ENCODE measurements around the gene CHST11. TPM values are rescaled to one million over a fixed set of nuclear protein-coding genes. Genes with fewer than 3 reads are reported as not detected.

Gene CHST11
- total and polyA plus RNA-seq, 2 donors from 2014 or later = 2.0 to 23.3 TPM

DNA sequence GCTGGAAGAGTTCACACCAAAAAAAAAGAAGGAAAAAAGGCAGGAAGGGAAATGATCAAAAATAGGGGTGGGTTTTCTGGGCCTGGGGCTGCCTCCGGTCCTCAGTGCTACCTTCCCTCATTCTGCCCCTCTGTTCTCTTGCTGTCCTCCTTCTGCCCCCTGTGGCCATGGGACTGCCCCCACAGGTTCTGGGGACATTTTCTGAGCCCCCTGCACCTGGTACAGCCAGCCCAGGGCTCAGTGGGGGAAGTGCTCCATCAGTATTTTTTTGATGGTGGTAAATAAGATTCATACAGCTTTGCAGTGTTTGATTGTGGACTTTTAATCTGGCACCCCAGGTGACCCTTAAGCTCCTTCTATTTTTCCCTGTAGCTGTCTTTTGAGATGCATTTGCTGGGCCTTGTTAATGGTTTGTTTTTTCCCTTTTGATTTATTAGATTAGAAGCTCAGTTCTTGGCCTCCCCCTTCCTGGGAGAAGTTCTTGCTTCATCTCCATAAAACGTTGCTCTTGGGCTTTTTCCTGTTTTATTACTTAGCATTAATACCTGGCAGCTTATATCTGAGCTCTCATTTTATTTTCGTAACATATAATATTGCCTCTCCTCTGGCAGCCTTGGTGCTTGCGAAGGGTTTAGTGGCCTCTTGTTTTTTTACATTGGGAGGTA, 43.1 kb downstream of the CHST11 start:
- no peak for FAIRE-seq

DNA sequence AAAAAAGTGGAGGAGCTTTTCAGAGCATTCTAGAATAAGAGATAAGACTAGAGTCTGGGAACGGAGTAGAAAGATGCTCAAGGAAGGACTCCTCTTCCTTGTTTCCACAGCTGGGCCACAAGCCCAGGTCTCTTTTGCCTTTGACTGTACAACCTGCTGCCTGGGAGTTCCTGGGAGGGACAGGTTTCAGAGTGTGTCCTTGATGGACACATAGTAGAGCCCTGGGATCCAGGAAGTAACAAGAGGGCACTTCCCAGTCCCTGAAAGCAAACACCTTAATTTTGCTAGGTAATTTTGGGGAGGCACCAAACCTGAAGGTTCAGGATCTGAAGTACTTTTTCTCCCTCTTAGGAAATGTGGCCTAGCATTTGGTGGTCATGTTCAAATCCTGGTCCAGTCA, 44.4 kb downstream of the CHST11 start:
- Histone ChIP-seq H3K27me3 (ENCODE audit: control insufficient read depth, insufficient read depth, low read length) (no peaks in the 10 kb centered on the region), H3K9ac (ENCODE audit: low read length in 3 of 3) (no peak overlapping the region), H3K9me3 (ENCODE audit: control insufficient read depth in 2 of 3, insufficient read depth in 1 of 3, low read length in 3 of 3) (no peaks in the 10 kb centered on the region), H3K36me3 (ENCODE audit: control insufficient read depth in 2 of 3, insufficient read depth in 3 of 3, low read length in 3 of 3) (no peaks in the 10 kb centered on the region), H3K4me1 (ENCODE audit: control insufficient read depth in 2 of 3, insufficient read depth in 2 of 3, low read depth in 1 of 3, low read length in 3 of 3) (no peaks in the 10 kb centered on the region), H3K27ac (ENCODE audit: low read depth in 2 of 2, low read length in 2 of 2) (no peak overlapping the region), H3K4me3 (ENCODE audit: low read length in 3 of 3) (no peak overlapping the region)
- DNase-seq = no peak
- no peak for FAIRE-seq
- intact Hi-C loops (cut with DNase I) = no loop called here
- TF ChIP-seq, protein P1, sequence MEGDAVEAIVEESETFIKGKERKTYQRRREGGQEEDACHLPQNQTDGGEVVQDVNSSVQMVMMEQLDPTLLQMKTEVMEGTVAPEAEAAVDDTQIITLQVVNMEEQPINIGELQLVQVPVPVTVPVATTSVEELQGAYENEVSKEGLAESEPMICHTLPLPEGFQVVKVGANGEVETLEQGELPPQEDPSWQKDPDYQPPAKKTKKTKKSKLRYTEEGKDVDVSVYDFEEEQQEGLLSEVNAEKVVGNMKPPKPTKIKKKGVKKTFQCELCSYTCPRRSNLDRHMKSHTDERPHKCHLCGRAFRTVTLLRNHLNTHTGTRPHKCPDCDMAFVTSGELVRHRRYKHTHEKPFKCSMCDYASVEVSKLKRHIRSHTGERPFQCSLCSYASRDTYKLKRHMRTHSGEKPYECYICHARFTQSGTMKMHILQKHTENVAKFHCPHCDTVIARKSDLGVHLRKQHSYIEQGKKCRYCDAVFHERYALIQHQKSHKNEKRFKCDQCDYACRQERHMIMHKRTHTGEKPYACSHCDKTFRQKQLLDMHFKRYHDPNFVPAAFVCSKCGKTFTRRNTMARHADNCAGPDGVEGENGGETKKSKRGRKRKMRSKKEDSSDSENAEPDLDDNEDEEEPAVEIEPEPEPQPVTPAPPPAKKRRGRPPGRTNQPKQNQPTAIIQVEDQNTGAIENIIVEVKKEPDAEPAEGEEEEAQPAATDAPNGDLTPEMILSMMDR (IDR thresholded peaks at IDR 0.05; ENCODE audit: borderline replicate concordance, extremely low read depth, insufficient read depth) = no peak

More for the DNA sequence above, 43.1 kb downstream of the CHST11 start:
- Histone ChIP-seq H3K4me1 (ENCODE audit: control insufficient read depth in 2 of 3, insufficient read depth in 2 of 3, low read depth in 1 of 3, low read length in 3 of 3) (no peaks in the 10 kb centered on the region), H3K9ac (ENCODE audit: low read length in 3 of 3) (no peak overlapping the region), H3K27me3 (ENCODE audit: control insufficient read depth, insufficient read depth, low read length) (no peaks in the 10 kb centered on the region), H3K36me3 (ENCODE audit: control insufficient read depth in 2 of 3, insufficient read depth in 3 of 3, low read length in 3 of 3) (no peaks in the 10 kb centered on the region), H3K4me3 (ENCODE audit: low read length in 3 of 3) (no peak overlapping the region), H3K9me3 (ENCODE audit: control insufficient read depth in 2 of 3, insufficient read depth in 1 of 3, low read length in 3 of 3) (no peaks in the 10 kb centered on the region), H3K27ac (ENCODE audit: low read depth in 2 of 2, low read length in 2 of 2) (no peak overlapping the region)
- no peak for DNase-seq
- TF ChIP-seq, protein P1 (IDR thresholded peaks at IDR 0.05; ENCODE audit: borderline replicate concordance, extremely low read depth, insufficient read depth) = no peak
- intact Hi-C loops (cut with DNase I) = no loop called here

DNA sequence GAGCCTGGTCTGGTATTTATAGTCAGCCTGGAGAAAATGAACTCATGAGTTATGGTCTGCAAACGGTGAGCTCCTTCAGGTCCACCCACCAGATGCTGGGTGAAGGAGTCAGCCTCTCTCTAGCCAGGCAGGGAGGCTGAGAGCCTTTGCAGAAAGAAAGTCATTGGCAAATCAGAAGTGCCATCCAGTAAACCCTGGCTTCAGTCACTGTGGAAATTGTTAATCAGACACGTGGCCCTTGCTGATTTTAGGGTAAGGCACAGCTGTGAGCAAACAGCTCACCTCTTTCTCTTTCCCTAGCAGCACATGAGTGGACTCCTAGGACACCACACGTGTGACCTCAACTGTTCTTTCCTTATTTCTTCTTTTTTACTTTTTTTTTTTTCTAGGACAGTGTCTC, 44.9 kb downstream of the CHST11 start:
- Histone ChIP-seq H3K36me3 (ENCODE audit: control insufficient read depth in 2 of 3, insufficient read depth in 3 of 3, low read length in 3 of 3) (no peaks in the 10 kb centered on the region), H3K4me1 (ENCODE audit: control insufficient read depth in 2 of 3, insufficient read depth in 2 of 3, low read depth in 1 of 3, low read length in 3 of 3) (no peaks in the 10 kb centered on the region), H3K9ac (ENCODE audit: low read length in 3 of 3) (no peak overlapping the region), H3K9me3 (ENCODE audit: control insufficient read depth in 2 of 3, insufficient read depth in 1 of 3, low read length in 3 of 3) (no peaks in the 10 kb centered on the region), H3K4me3 (ENCODE audit: low read length in 3 of 3) (no peak overlapping the region), H3K27me3 (ENCODE audit: control insufficient read depth, insufficient read depth, low read length) (no peaks in the 10 kb centered on the region), H3K27ac (ENCODE audit: low read depth in 2 of 2, low read length in 2 of 2) (no peak overlapping the region)
- FAIRE-seq (no peak), DNase-seq (no peak)
- TF ChIP-seq, protein P1 (IDR thresholded peaks at IDR 0.05; ENCODE audit: borderline replicate concordance, extremely low read depth, insufficient read depth) = no peak
- intact Hi-C loops (cut with DNase I) = no loop called here

DNA sequence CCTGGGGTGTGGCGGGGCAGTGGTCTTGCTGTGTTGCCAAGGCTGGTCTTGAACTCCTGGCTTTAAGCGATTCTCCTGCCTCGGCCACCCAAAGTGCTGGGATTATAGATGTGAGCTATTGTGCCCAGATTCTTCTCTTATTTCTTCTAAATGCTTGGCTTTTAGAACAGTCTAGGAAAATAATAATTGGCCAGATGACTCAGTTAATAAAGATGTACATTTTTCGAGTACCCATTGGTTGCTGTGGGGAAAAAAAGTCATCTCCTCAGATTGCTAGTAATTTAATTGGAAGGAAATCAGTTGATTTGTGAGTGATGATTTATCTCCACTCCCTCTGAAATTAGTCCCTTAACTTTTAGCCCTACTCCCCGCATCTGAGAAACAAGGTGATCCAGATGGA, 45.5 kb downstream of the CHST11 start:
- no peaks in the 10 kb centered on the region for H3K27me3 ChIP-seq (ENCODE audit: control insufficient read depth, insufficient read depth, low read length)
- no peak for FAIRE-seq
- no peak overlapping the region for H3K27ac ChIP-seq (ENCODE audit: low read depth in 2 of 2, low read length in 2 of 2)
- no peaks in the 10 kb centered on the region for H3K4me1 ChIP-seq (ENCODE audit: control insufficient read depth in 2 of 3, insufficient read depth in 2 of 3, low read depth in 1 of 3, low read length in 3 of 3)
- H3K36me3 ChIP-seq (ENCODE audit: control insufficient read depth in 2 of 3, insufficient read depth in 3 of 3, low read length in 3 of 3) = no peaks in the 10 kb centered on the region
- H3K9ac ChIP-seq (ENCODE audit: low read length in 3 of 3) = no peak overlapping the region
- no peak overlapping the region for H3K4me3 ChIP-seq (ENCODE audit: low read length in 3 of 3)
- H3K9me3 ChIP-seq (ENCODE audit: control insufficient read depth in 2 of 3, insufficient read depth in 1 of 3, low read length in 3 of 3) = no peaks in the 10 kb centered on the region
- DNase-seq = no peak
- TF ChIP-seq, protein P1 (IDR thresholded peaks at IDR 0.05; ENCODE audit: borderline replicate concordance, extremely low read depth, insufficient read depth) = no peak
- intact Hi-C loops (cut with DNase I) = no loop called here
